Measurements from ENCODE around the gene MIDN.

DNA sequence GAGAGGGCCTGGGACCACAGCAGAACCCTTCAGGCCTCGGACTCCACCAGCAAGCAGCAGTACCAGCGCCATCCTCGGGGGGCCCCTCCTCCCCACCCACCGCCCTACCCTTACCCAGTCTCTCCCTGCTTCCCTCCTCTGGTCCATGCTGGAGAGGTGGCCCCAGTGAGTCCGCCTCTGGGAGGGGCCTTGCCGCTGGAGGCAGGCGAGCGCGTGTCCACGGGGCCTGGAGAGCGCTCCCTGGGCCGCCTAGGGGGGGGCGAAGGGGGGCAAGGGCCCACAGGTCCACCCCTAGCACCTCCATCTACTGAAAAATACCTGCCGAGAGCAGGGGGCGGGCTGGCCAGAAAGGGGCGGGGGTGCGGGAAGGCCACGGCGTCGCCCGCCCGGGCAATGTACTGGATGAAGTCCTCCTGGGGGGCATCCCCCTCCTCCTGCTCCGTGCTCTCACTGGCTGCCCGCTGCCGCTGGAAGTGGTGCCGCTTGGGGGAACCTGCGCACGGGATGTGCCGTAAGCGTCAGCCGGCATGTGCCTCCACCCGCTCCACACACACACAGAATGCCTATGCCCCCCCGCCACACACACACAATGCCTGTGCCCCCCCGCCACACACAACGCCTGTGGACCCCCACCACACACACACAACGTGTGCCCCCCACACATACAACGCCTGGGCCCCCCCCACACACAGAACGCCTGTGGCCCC, 17.4 kb upstream of the MIDN start:
- TF ChIP-seq POLR2A (IDR thresholded peaks at IDR 0.05), result no peak
- TF ChIP-seq, protein P1, sequence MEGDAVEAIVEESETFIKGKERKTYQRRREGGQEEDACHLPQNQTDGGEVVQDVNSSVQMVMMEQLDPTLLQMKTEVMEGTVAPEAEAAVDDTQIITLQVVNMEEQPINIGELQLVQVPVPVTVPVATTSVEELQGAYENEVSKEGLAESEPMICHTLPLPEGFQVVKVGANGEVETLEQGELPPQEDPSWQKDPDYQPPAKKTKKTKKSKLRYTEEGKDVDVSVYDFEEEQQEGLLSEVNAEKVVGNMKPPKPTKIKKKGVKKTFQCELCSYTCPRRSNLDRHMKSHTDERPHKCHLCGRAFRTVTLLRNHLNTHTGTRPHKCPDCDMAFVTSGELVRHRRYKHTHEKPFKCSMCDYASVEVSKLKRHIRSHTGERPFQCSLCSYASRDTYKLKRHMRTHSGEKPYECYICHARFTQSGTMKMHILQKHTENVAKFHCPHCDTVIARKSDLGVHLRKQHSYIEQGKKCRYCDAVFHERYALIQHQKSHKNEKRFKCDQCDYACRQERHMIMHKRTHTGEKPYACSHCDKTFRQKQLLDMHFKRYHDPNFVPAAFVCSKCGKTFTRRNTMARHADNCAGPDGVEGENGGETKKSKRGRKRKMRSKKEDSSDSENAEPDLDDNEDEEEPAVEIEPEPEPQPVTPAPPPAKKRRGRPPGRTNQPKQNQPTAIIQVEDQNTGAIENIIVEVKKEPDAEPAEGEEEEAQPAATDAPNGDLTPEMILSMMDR (IDR thresholded peaks at IDR 0.05 in 4 of 5, conservative IDR thresholded peaks at IDR 0.05 in 1 of 5), result no peak
